Heart left ventricle (tissue), 13 donors: ENCODE data around the gene RBM28.

Experiments used
- CTCF ChIP-seq, 12 donors: fragments of 200-600 bp; sonication (generic) in 4 of 12; IDR thresholded peaks; one replicate each; pipeline versions ENCODE4 v1.5.0 to v1.8.0; 2018 to 2022; ENCODE audit warnings: antibody characterized with exemption in 12 of 12, mild to moderate bottlenecking in 5 of 12
- POLR2A ChIP-seq, 2 donors: fragments of 450-650 bp; IDR thresholded peaks; one replicate each; pipeline ENCODE4 v1.6.1; 2017; ENCODE audit warnings: antibody characterized with exemption in 2 of 2, mild to moderate bottlenecking in 2 of 2, moderate library complexity in 2 of 2
- donor health status: ischemic (EF 13 %, LVEDD 7.1; RV severe dilation, severe dysfunction).
- donor health status: DM: no; HTN: yes; CAD: no.
- donor health status: DM: no; HTN: no; CAD: no.
- donor health status: ischemic (EF 25% LVEDD 6.9; RV normal size, moderate dysfunction).
- donor health status: ischemic (EF 25% LVEDD 5.7; RV mildly dilated, moderate dysfunction).
- donor health status: ischemic (EF 35%, LVEDD 5.7; RV mildly dilated, moderate dysfunction).
- donor health status: nonischemic (EF 11% LVEDD 7.7; RV severe dilation, severe dysfunction).
- donor health status: DM: yes; HTN: yes; CAD: no.
- donor health status: PGD.
- donor health status: ischemic (EF 29% LVEDD 5.4; RV normal size, mild dysfunction).
- donor health status: nonischemic (EF 23%, LVEDD 6.1; RV moderate dilation, normal function).

DNA sequence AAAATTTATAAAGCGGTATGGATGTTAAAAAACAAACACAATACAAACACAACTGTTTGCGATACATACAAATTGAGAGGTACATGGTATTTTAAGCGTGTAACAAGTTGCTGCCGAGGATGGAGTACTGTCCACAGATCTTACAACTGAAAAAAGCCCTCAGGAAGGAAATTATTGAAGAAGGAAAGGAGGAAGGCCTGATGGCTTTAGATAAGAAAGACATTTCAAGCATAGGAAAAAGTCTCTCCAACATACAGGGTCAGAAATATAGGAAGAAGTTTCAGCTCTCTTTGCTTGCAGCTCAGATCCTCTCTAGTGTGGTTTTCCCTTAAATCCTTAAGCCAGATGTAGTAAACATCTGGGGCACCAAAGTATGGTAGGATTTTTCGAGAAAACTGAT, 25.0 kb downstream of the RBM28 start:
- TF ChIP-seq POLR2A (IDR thresholded peaks at IDR 0.05) (no peak), CTCF (IDR thresholded peaks at IDR 0.05) (no peak)
